Endothelial cell of umbilical vein (primary cell): Measurements from ENCODE around the gene ELP6. TPM values are rescaled to one million over a fixed set of nuclear protein-coding genes. Genes with fewer than 3 reads are reported as not detected.

Experiments
- BruUV-seq: library from RNA; stranded (reverse); fragments of 400-500 nt; replicated peaks from 2 replicates; lab custom pipeline; 2021; lab: Mats Ljungman, UMichigan
- CTCF ChIA-PET: fragments of 300-600, 350-600 bp; sonication (Branson Sonifier 250); formaldehyde crosslinking; loops from one replicate; lab custom pipeline; 2021; ENCODE audit warnings: antibody characterized with exemption, inconsistent platforms; lab: Charles Lee
- POLR2A ChIA-PET: fragments of 300-600, 350-600 bp; sonication (Branson Sonifier 250); formaldehyde crosslinking; loops from one replicate; lab custom pipeline; 2021; ENCODE audit warnings: antibody characterized with exemption, inconsistent platforms; lab: Charles Lee
- DNase-seq: peaks from one replicate; pipeline ENCODE4 v3.0.0-alpha.2; 2011; ENCODE audit warnings: low read depth, low spot score
- FAIRE-seq: peaks from 2 replicates; lab custom pipeline; 2011; peaks lifted over from hg19 to GRCh38; lab: Jason Lieb, UNC
- H2AFZ ChIP-seq: 2 replicates; pipeline ENCODE4 v1.6.0; 2012; ENCODE audit warnings: low read depth, low read length, control low read depth, inconsistent platforms
- H3K27ac ChIP-seq: 2 replicates; pipeline ENCODE4 v1.5.1; 2011; ENCODE audit warnings: low read depth, mild to moderate bottlenecking, control low read depth, low read length, moderate library complexity; ENCODE audit not compliant: insufficient read depth
- H3K27me3 ChIP-seq, 2 experiments: 2 replicates each; pipeline versions ENCODE4 v1.6.0 to v1.6.1; 2011; ENCODE audit warnings: low read length in 2 of 2, mixed read lengths in 1 of 2; ENCODE audit not compliant: control insufficient read depth in 2 of 2, insufficient read depth in 2 of 2
- H3K36me3 ChIP-seq, 2 experiments: 2 replicates in 1 of 2; 3 replicates in 1 of 2; pipeline ENCODE4 v1.5.1; 2011; ENCODE audit warnings: low read length in 2 of 2, mild to moderate bottlenecking in 1 of 2, moderate library complexity in 1 of 2; ENCODE audit not compliant: control insufficient read depth in 2 of 2, insufficient read depth in 2 of 2; ENCODE audit errors: extremely low read depth in 1 of 2
- H3K4me1 ChIP-seq: 3 replicates; pipeline ENCODE4 v1.5.1; 2011; ENCODE audit warnings: mild to moderate bottlenecking, low read length; ENCODE audit not compliant: control insufficient read depth, insufficient read depth; ENCODE audit errors: extremely low read depth
- H3K4me2 ChIP-seq: 2 replicates; pipeline ENCODE4 v1.6.1; 2011; ENCODE audit warnings: low read length, control low read depth, mixed read lengths; ENCODE audit not compliant: insufficient read depth
- H3K4me3 ChIP-seq, 3 experiments: fragments of 200-600 bp in 1 of 3; sonication (generic), shearing (Covaris generic) in 1 of 3; replicated peaks in 1 of 3; 2 replicates each; pipeline ENCODE4 v1.5.1; 2011 to 2016; ENCODE audit warnings: control low read depth in 3 of 3, low read length in 3 of 3, mild to moderate bottlenecking in 2 of 3, inconsistent platforms in 1 of 3, low read depth in 1 of 3, moderate library complexity in 1 of 3; ENCODE audit not compliant: insufficient read depth in 1 of 3
- H3K79me2 ChIP-seq: 2 replicates; pipeline ENCODE4 v1.6.0; 2012; ENCODE audit warnings: low read length, inconsistent platforms; ENCODE audit not compliant: control insufficient read depth, insufficient read depth
- H3K9ac ChIP-seq: replicated peaks from 2 replicates; pipeline ENCODE3; 2011; ENCODE audit warnings: low read length, control low read depth; ENCODE audit not compliant: insufficient read depth; ENCODE audit errors: extremely low read depth
- H3K9me1 ChIP-seq: replicated peaks from 3 replicates; pipeline ENCODE4 v1.6.0; 2011; ENCODE audit warnings: mild to moderate bottlenecking, low read length; ENCODE audit not compliant: control insufficient read depth, insufficient read depth; ENCODE audit errors: extremely low read depth
- H3K9me3 ChIP-seq: replicated peaks from 2 replicates; pipeline ENCODE4 v1.5.1; 2012; ENCODE audit warnings: low read length, inconsistent platforms; ENCODE audit not compliant: control insufficient read depth, insufficient read depth
- H4K20me1 ChIP-seq: replicated peaks from 2 replicates; pipeline ENCODE3; 2011; ENCODE audit warnings: mild to moderate bottlenecking, low read length; ENCODE audit not compliant: control insufficient read depth, insufficient read depth; ENCODE audit errors: extremely low read depth
- CTCF ChIP-seq, 2 donors: IDR thresholded peaks; 1 replicate in 1 of 2; 2 replicates in 1 of 2; pipeline ENCODE4 v1.5.1; 2011; ENCODE audit warnings: low read length in 2 of 2, mild to moderate bottlenecking in 2 of 2, moderate library complexity in 2 of 2, control low read depth in 1 of 2, inconsistent platforms in 1 of 2, low read depth in 1 of 2; ENCODE audit not compliant: insufficient read depth in 1 of 2; ENCODE audit errors: extremely low read depth in 1 of 2
- EZH2 ChIP-seq: IDR thresholded peaks from 2 replicates; pipeline ENCODE4 v1.6.1; 2012; ENCODE audit warnings: borderline replicate concordance, low read depth, mild to moderate bottlenecking, moderate library complexity, low read length, inconsistent platforms; ENCODE audit not compliant: severe bottlenecking
- FOS ChIP-seq: IDR thresholded peaks from 2 replicates; pipeline ENCODE4 v1.6.1; 2011; ENCODE audit warnings: mild to moderate bottlenecking, low read length, moderate library complexity, borderline replicate concordance; ENCODE audit not compliant: insufficient read depth
- GATA2 ChIP-seq: IDR thresholded peaks from 2 replicates; pipeline ENCODE4 v1.7.0; 2011; ENCODE audit warnings: low read depth, mild to moderate bottlenecking, moderate library complexity, mixed read lengths, low read length; ENCODE audit not compliant: insufficient read length, insufficient read depth
- JUN ChIP-seq: IDR thresholded peaks from 2 replicates; pipeline ENCODE4 v1.6.1; 2011; ENCODE audit warnings: borderline replicate concordance, low read depth; ENCODE audit not compliant: insufficient read length, insufficient read depth
- MAX ChIP-seq: IDR thresholded peaks from 2 replicates; pipeline ENCODE4 v1.6.1; 2011; ENCODE audit not compliant: insufficient read depth, insufficient read length
- MYC ChIP-seq: IDR thresholded peaks from one replicate; pipeline ENCODE4 v1.6.1; 2011; ENCODE audit warnings: mild to moderate bottlenecking, low read depth, low read length
- POLR2A ChIP-seq: IDR thresholded peaks from 2 replicates; pipeline ENCODE4 v1.6.1; 2012; ENCODE audit warnings: low read depth, mild to moderate bottlenecking, control low read depth, low read length
- POLR2AphosphoS5 ChIP-seq: IDR thresholded peaks from 2 replicates; pipeline ENCODE4 v1.6.1; 2012; ENCODE audit warnings: low read depth, mild to moderate bottlenecking, control low read depth, low read length, moderate library complexity; ENCODE audit not compliant: insufficient read depth
- dilution Hi-C: fragments of 300-500 bp; cut with MboI; formaldehyde crosslinking; loops from one replicate; pipeline ENCODE4 v1.15.0; 2019; ENCODE audit warnings: low sequenced_read_pairs; ENCODE audit not compliant: extremely low pct_ligation_motif_present
- intact Hi-C: fragments of 100-400 bp; cut with micrococcal nuclease; formaldehyde crosslinking; loops from one replicate; pipeline ENCODE4 v1.10.0; 2022
- polyA plus RNA-seq, 4 experiments: library from polyadenylated mRNA; depleted of rRNA in 3 of 4; stranded (reverse) in 3 of 4; unstranded in 1 of 4; fragments of >200 nt; gene quantifications; 2 replicates each; pipeline versions ENCODE4 v1.2.1 to v1.2.3, GENCODE V29; 2011 to 2012; ENCODE audit warnings: missing spikeins in 1 of 4
- total RNA-seq: library from RNA; stranded (reverse); gene quantifications from 2 replicates; pipeline ENCODE4 v1.2.3, GENCODE V29; 2021

ELP6 gene
- total and polyA plus RNA-seq, 2 donors (not counting 3 experiments of a cell fraction or from before 2014, with no cell fraction given): 48.1 to 91.0 TPM

GRCh38 chr3:47475570-47476329 lies 37.8 kb downstream of the ELP6 start, which contains the start of gene SCAP:
TSS of gene SCAP (minus strand) at chr3:47475941. CDS start at chr3:47442993, 32,948 bp downstream.
- peak within 1 kb of the TSS; percentile 81 for H3K4me2 ChIP-seq
- no peaks in the 10 kb centered on the region for H3K9me1 ChIP-seq
- H3K9me3 ChIP-seq: no peaks in the 10 kb centered on the region
- intact Hi-C loops (loop anchor here (1.0 to 2.0 kb wide), 3 partner anchors 35 to 311 kb away; partner anchors contain the start of gene SETD2), dilution Hi-C loops (no loop called here)
- H4K20me1 ChIP-seq: no peaks in the 10 kb centered on the region
- H3K36me3 ChIP-seq: no peaks in the 10 kb centered on the region
- FAIRE-seq (peak; percentile 81), DNase-seq (peak; percentile 85)
- peak within 1 kb of the TSS; percentile 26 for H3K9ac ChIP-seq
- peak within 1 kb of the TSS; percentile 60 to 83 (median 82) for H3K4me3 ChIP-seq
- BruUV-seq: no TSS peak
- no peaks in the 10 kb centered on the region for H3K4me1 ChIP-seq
- peaks cover 23% of the 10 kb centered on the region for H3K79me2 ChIP-seq
- peak within 1 kb of the TSS; percentile 57 for H2AFZ ChIP-seq
- CTCF ChIA-PET: interaction anchor here (0.6 to 4.9 kb wide), 9 partner anchors 9 to 54 kb away, joined by 3 to 79 read pairs (median 3); no protein-coding TSS in a partner anchor
- POLR2A ChIA-PET: no interaction called here
- H3K27me3 ChIP-seq: no peaks in the 10 kb centered on the region
- H3K27ac ChIP-seq: no peak within 1 kb of the TSS
- peak; percentile 15 for TF ChIP-seq POLR2A
- no peak for TF ChIP-seq FOS
- TF ChIP-seq POLR2AphosphoS5: peak; percentile 51
- no peak for TF ChIP-seq GATA2
- TF ChIP-seq MAX: peak; percentile 87
- TF ChIP-seq MYC: peak; percentile 72
- no peak for TF ChIP-seq EZH2
- TF ChIP-seq CTCF (IDR thresholded peaks at IDR 0.05; ENCODE audit: extremely low read depth in 1 of 2, insufficient read depth in 1 of 2, low read depth in 1 of 2, low read length in 2 of 2): peak; percentile 84 to 95
- no peak for TF ChIP-seq JUN
